ENCODE data around the gene RGS3. TPM values are rescaled to one million over a fixed set of nuclear protein-coding genes. Genes with fewer than 3 reads are reported as not detected.

Gene RGS3
- total RNA-seq, 1 experiment from 2014 or later = 16.6 TPM

- TF ChIP-seq IRF1 (CRISPR knock-in tag; IDR thresholded peaks at IDR 0.05) (no peak), ATF3 (CRISPR knock-in tag; conservative IDR thresholded peaks at IDR 0.05) (no peak), ZSCAN18 (CRISPR knock-in tag; IDR thresholded peaks at IDR 0.05) (no peak), FOXP1 (CRISPR knock-in tag; IDR thresholded peaks at IDR 0.05; ENCODE audit: borderline replicate concordance) (no peak)
These were observed 125.9 kb downstream of the RGS3 start (continued) for GRCh38 chr9:113589407-113589806.

- peaks cover 30% of the 10 kb centered on the region for H3K4me1 Mint-ChIP-seq
These were observed 126.4 kb downstream of the RGS3 start for GRCh38 chr9:113589890-113590289.

More at GRCh38 chr9:113589890-113590289, 126.4 kb downstream of the RGS3 start:
- Mint-ChIP-seq H3K4me3 (no peak overlapping the region), H3K27me3 (ENCODE audit: low read depth) (no peaks in the 10 kb centered on the region), H3K36me3 (no peaks in the 10 kb centered on the region), H3K27ac (no peak overlapping the region), H3K9me3 (no peaks in the 10 kb centered on the region)
- no peak for TF ChIP-seq MYBL2 (CRISPR knock-in tag; IDR thresholded peaks at IDR 0.05)
- no peak for TF ChIP-seq E2F4 (CRISPR knock-in tag; IDR thresholded peaks at IDR 0.05; ENCODE audit: borderline replicate concordance, low read depth)
- no peak for TF ChIP-seq CREB1 (CRISPR knock-in tag; IDR thresholded peaks at IDR 0.05)
- TF ChIP-seq SP1 (CRISPR knock-in tag; conservative IDR thresholded peaks at IDR 0.05) = no peak
- no peak for TF ChIP-seq CTCF (IDR thresholded peaks at IDR 0.05)
- no peak for TF ChIP-seq ELF4 (CRISPR knock-in tag; IDR thresholded peaks at IDR 0.05; ENCODE audit: low read depth)
- TF ChIP-seq AFF4 (CRISPR knock-in tag; IDR thresholded peaks at IDR 0.05; ENCODE audit: borderline replicate concordance) = no peak
- no peak for TF ChIP-seq ZNF138 (CRISPR knock-in tag; conservative IDR thresholded peaks at IDR 0.05)
- CTCF ChIA-PET = interaction anchor here (0.6 to 20.2 kb wide), 11 partner anchors 11 to 337 kb away, joined by 3 to 962 read pairs (median 4); no protein-coding TSS in a partner anchor
- POLR2A ChIA-PET = interaction anchor here (0.6 kb wide), 1 partner anchor 24 kb away, joined by 4 read pairs; no protein-coding TSS in a partner anchor
- DNase-seq (ENCODE audit: low spot score) = no peak
- ATAC-seq = no peak
